Breast epithelium (tissue), 4 donors: ENCODE data around the gene INSYN2B. TPM values are rescaled to one million over a fixed set of nuclear protein-coding genes. Genes with fewer than 3 reads are reported as not detected.

Source experiments
- DNase-seq, 2 donors: peaks; one replicate each; pipeline ENCODE4 v3.0.0-alpha.2; 2019; ENCODE audit warnings: low spot score in 2 of 2
- H3K27ac ChIP-seq, 2 donors: fragments of 200-600 bp; sonication (generic) in 1 of 2; one replicate each; pipeline ENCODE4 v1.5.1; 2016 to 2019; ENCODE audit warnings: mild to moderate bottlenecking in 1 of 2
- H3K27me3 ChIP-seq, 2 donors: fragments of 200-600 bp; sonication (generic) in 1 of 2; one replicate each; pipeline versions ENCODE4 v1.5.1 to v1.6.0; 2017 to 2019; ENCODE audit warnings: control low read depth in 1 of 2, mild to moderate bottlenecking in 1 of 2
- H3K36me3 ChIP-seq: fragments of 200-600 bp; one replicate; pipeline ENCODE4 v1.5.1; 2019
- H3K4me1 ChIP-seq, 2 donors: fragments of 200-600 bp; sonication (generic); one replicate each; pipeline ENCODE4 v1.5.1; 2016 to 2019; ENCODE audit warnings: control low read depth in 1 of 2
- H3K4me3 ChIP-seq, 3 donors: fragments of 200-600 bp; sonication (generic); 1 replicate in 2 of 3; 2 replicates in 1 of 3; pipeline ENCODE4 v1.5.1; 2016 to 2019; ENCODE audit warnings: mild to moderate bottlenecking in 3 of 3, moderate library complexity in 2 of 3
- H3K9me3 ChIP-seq, 2 donors: fragments of 200-600 bp; sonication (generic) in 1 of 2; one replicate each; pipeline ENCODE4 v1.5.1; 2016 to 2019; ENCODE audit warnings: control low read depth in 1 of 2
- POLR2A ChIP-seq: fragments of 450-650 bp; IDR thresholded peaks from one replicate; pipeline ENCODE4 v1.6.1; 2016; ENCODE audit warnings: antibody characterized with exemption, mild to moderate bottlenecking, moderate library complexity
- POLR2AphosphoS5 ChIP-seq, 3 donors: sonication (generic); formaldehyde crosslinking; IDR thresholded peaks; one replicate each; pipeline ENCODE4 v1.6.1; 2017; ENCODE audit warnings: antibody characterized with exemption in 3 of 3
- intact Hi-C: fragments of 100-400 bp; cut with DNase I; formaldehyde crosslinking; loops from one replicate; pipeline ENCODE4 v1.15.1; 2023; ENCODE audit warnings: low total_unique reads
- total RNA-seq, 3 donors: library from RNA; depleted of rRNA; stranded (reverse); fragments of >200 nt; gene quantifications; one replicate each; pipeline ENCODE4 v1.1.0, GENCODE V29; 2016
- TF ChIP-seq, protein P1 (sequence below), 3 donors: fragments of 450-650 bp; IDR thresholded peaks; one replicate each; pipeline ENCODE4 v1.5.1; 2016 to 2017; ENCODE audit warnings: antibody characterized with exemption in 3 of 3, mild to moderate bottlenecking in 3 of 3, moderate library complexity in 3 of 3

INSYN2B gene
- total RNA-seq, 3 donors from 2014 or later, result 1.3 to 9.1 TPM; not detected in 1

DNA sequence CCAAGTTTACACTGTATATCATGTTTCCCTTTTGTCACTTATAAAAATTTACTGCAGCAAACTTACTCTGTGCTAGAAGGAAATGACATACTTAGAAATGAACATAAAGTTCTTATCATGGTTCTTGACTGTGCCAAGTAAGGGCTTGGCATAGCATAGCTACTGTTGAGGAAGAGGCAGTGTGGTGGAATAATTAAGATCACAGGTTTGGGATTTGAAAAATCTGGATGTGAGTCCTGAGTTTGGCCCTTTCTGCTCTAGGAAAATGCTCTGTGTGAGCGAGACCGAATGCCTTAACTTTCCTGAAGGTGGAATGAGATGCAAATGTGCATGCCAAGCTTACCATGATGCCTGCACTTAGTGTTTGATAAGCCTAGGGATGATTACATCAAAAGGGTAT lies 99.5 kb downstream of the INSYN2B start:
- no peaks in the 10 kb centered on the region for H3K9me3 ChIP-seq
- intact Hi-C loops, result no loop called here
- H3K36me3 ChIP-seq, result no peaks in the 10 kb centered on the region
- H3K4me3 ChIP-seq, result no peak overlapping the region
- no peak overlapping the region for H3K27ac ChIP-seq
- no peak for DNase-seq
- H3K27me3 ChIP-seq, result no peaks in the 10 kb centered on the region
- no peaks in the 10 kb centered on the region for H3K4me1 ChIP-seq
- TF ChIP-seq, protein P1, sequence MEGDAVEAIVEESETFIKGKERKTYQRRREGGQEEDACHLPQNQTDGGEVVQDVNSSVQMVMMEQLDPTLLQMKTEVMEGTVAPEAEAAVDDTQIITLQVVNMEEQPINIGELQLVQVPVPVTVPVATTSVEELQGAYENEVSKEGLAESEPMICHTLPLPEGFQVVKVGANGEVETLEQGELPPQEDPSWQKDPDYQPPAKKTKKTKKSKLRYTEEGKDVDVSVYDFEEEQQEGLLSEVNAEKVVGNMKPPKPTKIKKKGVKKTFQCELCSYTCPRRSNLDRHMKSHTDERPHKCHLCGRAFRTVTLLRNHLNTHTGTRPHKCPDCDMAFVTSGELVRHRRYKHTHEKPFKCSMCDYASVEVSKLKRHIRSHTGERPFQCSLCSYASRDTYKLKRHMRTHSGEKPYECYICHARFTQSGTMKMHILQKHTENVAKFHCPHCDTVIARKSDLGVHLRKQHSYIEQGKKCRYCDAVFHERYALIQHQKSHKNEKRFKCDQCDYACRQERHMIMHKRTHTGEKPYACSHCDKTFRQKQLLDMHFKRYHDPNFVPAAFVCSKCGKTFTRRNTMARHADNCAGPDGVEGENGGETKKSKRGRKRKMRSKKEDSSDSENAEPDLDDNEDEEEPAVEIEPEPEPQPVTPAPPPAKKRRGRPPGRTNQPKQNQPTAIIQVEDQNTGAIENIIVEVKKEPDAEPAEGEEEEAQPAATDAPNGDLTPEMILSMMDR (IDR thresholded peaks at IDR 0.05), result no peak
- no peak for TF ChIP-seq POLR2A
- TF ChIP-seq POLR2AphosphoS5 (IDR thresholded peaks at IDR 0.05), result no peak

DNA sequence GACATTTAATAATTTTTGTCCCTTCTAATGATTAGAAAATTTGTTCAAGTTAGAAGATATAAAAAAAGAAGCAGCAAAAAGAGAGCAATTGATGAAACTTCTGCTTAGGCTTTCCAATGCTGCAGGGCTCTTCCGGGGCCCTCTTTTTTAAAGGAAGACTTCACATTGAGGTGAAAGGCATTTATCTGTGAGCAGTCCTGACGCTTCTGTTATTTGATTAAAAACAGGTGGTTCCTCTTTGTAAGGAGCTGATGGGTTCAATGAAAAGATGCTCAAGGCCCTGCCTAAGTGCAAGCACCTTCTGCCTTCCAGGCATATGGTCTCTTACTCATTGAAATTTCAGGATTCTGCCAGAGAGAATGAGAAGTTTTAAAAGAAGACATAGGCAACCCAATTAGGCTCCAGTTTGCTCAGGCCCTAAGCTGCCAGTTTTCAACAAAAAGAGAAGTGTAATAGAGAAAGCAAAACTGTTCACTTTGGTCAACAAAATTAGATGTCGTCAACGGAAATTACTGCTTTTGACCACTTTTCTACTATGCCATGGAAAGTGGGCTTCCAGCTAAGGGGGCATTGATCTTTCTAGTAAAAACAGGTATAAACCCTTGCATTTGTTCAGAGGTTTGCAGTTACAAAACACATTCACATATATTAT lies 100.2 kb downstream of the INSYN2B start:
- intact Hi-C loops, result no loop called here
- Histone ChIP-seq H3K9me3 (no peaks in the 10 kb centered on the region), H3K27ac (no peak overlapping the region), H3K27me3 (no peaks in the 10 kb centered on the region), H3K4me3 (no peak overlapping the region), H3K36me3 (no peaks in the 10 kb centered on the region), H3K4me1 (no peaks in the 10 kb centered on the region)
- no peak for DNase-seq
- TF ChIP-seq POLR2AphosphoS5 (IDR thresholded peaks at IDR 0.05), result no peak
- no peak for TF ChIP-seq POLR2A
- TF ChIP-seq, protein P1 (IDR thresholded peaks at IDR 0.05), result no peak

DNA sequence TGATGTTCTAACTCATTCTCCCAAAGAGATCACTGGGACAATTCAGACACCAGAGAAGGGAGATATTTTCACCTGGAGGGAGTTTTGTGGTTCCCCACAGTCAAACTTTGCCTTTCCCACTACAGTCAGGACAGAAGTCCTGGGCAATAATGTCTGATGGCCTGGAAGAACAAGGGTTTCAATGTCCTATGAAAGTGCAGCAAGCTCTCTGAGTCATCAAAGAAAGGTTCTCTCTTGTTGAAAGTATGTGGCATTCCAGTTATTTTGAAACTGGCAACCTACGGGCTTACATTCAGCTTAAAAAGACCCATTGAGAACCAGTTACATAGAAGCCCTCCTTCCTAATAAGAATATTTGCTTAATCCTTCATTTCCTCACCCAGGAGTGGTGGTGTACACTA lies 103.9 kb downstream of the INSYN2B start:
- intact Hi-C loops, result no loop called here
- TF ChIP-seq POLR2A (no peak), POLR2AphosphoS5 (IDR thresholded peaks at IDR 0.05) (no peak)
- TF ChIP-seq, protein P1 (IDR thresholded peaks at IDR 0.05), result no peak
- H3K4me3 ChIP-seq, result no peak overlapping the region
- H3K27me3 ChIP-seq, result no peaks in the 10 kb centered on the region
- H3K4me1 ChIP-seq, result no peaks in the 10 kb centered on the region
- peak overlapping the region in 1 of 2 donors; percentile 78 for H3K27ac ChIP-seq
- no peaks in the 10 kb centered on the region for H3K36me3 ChIP-seq
- H3K9me3 ChIP-seq, result no peaks in the 10 kb centered on the region
- DNase-seq, result no peak

DNA sequence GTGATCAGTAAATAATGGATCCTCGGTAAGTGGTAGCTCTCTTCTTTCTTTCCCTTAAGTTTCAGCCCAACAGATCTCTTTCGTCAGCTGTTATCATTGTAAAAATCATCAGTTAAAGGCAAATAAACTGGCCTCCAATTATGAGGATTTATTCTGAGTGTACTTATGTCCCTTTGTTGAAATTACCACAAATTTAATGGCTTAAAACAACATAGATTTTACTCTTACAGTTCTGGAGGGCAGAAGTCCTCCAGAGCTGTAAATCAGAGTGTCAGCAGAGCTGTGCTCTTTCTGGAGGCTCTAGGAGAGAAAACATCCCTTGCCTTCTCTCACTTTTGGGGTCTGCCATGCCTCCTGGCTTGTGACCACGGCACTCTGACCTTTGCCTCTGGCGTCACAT lies 104.6 kb downstream of the INSYN2B start:
- no peaks in the 10 kb centered on the region for H3K36me3 ChIP-seq
- no peak for DNase-seq
- no peak overlapping the region for H3K4me3 ChIP-seq
- intact Hi-C loops, result no loop called here
- no peaks in the 10 kb centered on the region for H3K4me1 ChIP-seq
- peak overlapping the region in 1 of 2 donors; percentile 78 for H3K27ac ChIP-seq
- TF ChIP-seq POLR2A (no peak), POLR2AphosphoS5 (IDR thresholded peaks at IDR 0.05) (no peak)
- TF ChIP-seq, protein P1 (IDR thresholded peaks at IDR 0.05), result no peak
- no peaks in the 10 kb centered on the region for H3K9me3 ChIP-seq
- H3K27me3 ChIP-seq, result no peaks in the 10 kb centered on the region

DNA sequence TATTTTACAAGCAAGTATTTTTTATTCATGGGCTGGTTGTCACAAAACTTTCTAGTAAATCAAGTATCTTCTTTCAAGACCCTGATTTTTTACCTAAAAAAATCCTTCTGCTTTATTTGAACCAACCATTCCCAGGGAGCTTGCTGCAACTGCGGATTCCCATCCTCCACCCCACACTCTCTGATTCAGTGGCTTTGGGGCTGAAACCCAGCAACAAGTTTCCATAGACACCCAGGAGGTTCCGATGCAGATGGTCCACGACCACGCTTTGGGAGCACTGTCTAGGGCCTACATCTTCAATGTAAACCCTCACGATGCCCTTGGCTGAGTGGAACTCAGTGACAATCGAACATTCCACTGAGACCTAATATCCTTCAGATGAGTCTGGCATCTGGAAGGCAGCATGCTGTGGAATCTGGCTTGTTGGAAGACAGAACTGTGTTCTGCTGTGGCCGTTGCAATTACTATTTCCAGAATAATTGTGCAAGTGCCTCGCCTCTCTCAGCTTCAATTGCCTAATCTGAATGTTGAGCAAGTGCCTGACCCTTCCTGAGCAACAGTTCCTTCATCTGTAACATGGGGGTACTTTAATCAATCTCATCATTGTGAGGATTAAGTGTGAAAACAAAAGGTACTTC lies 105.1 kb downstream of the INSYN2B start:
- intact Hi-C loops, result no loop called here
- H3K9me3 ChIP-seq, result no peaks in the 10 kb centered on the region
- H3K4me1 ChIP-seq, result no peaks in the 10 kb centered on the region
- TF ChIP-seq POLR2AphosphoS5 (IDR thresholded peaks at IDR 0.05) (peak in 2 of 3 donors; percentile 17 to 48), POLR2A (no peak)
- TF ChIP-seq, protein P1 (IDR thresholded peaks at IDR 0.05), result no peak
- no peak for DNase-seq
- H3K27ac ChIP-seq, result peak overlapping the region in 1 of 2 donors; percentile 78
- no peaks in the 10 kb centered on the region for H3K27me3 ChIP-seq
- no peaks in the 10 kb centered on the region for H3K36me3 ChIP-seq
- no peak overlapping the region for H3K4me3 ChIP-seq
